Prostate gland (tissue), 2 donors: ENCODE data around the gene GSKIP.

Experiments used
- POLR2A ChIP-seq: fragments of 450-650 bp; IDR thresholded peaks from one replicate; pipeline ENCODE4 v1.6.1; 2016; ENCODE audit warnings: antibody characterized with exemption, mild to moderate bottlenecking
- POLR2AphosphoS5 ChIP-seq: sonication (generic); formaldehyde crosslinking; IDR thresholded peaks from one replicate; pipeline ENCODE4 v1.6.1; 2017; ENCODE audit warnings: antibody characterized with exemption
- TF ChIP-seq, protein P1 (sequence below), 4 experiments: fragments of 200-600 bp in 2 of 4; fragments of 450-650 bp in 2 of 4; sonication (generic) in 2 of 4; IDR thresholded peaks; 1 replicate in 3 of 4; 2 replicates in 1 of 4; pipeline ENCODE4 v1.5.1; 2016 to 2019; ENCODE audit warnings: antibody characterized with exemption in 4 of 4, mild to moderate bottlenecking in 2 of 4, moderate library complexity in 2 of 4

DNA sequence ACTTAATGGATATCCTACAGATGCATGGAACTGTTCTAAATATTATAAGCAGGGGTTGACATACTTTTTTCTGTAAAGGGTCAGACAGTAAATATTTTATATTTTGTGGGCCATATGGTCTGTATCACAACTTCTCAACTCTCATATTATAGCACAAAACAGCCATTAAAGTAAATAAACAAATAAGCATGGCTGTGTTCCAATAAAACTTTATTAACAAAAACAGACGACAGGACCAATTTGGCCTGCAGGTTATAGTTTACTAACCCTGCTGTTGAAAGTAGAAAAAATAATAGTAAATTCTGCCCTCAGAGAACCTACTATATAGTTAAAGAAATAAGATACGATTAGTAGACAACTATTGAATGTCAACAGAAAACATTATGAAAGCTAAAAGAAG is 17.7 kb upstream of the GSKIP start:
- TF ChIP-seq, protein P1, sequence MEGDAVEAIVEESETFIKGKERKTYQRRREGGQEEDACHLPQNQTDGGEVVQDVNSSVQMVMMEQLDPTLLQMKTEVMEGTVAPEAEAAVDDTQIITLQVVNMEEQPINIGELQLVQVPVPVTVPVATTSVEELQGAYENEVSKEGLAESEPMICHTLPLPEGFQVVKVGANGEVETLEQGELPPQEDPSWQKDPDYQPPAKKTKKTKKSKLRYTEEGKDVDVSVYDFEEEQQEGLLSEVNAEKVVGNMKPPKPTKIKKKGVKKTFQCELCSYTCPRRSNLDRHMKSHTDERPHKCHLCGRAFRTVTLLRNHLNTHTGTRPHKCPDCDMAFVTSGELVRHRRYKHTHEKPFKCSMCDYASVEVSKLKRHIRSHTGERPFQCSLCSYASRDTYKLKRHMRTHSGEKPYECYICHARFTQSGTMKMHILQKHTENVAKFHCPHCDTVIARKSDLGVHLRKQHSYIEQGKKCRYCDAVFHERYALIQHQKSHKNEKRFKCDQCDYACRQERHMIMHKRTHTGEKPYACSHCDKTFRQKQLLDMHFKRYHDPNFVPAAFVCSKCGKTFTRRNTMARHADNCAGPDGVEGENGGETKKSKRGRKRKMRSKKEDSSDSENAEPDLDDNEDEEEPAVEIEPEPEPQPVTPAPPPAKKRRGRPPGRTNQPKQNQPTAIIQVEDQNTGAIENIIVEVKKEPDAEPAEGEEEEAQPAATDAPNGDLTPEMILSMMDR (IDR thresholded peaks at IDR 0.05) = no peak
- no peak for TF ChIP-seq POLR2A
- no peak for TF ChIP-seq POLR2AphosphoS5
